Measurements from ENCODE around the gene FBLN7.

The FBLN7 gene

DNA sequence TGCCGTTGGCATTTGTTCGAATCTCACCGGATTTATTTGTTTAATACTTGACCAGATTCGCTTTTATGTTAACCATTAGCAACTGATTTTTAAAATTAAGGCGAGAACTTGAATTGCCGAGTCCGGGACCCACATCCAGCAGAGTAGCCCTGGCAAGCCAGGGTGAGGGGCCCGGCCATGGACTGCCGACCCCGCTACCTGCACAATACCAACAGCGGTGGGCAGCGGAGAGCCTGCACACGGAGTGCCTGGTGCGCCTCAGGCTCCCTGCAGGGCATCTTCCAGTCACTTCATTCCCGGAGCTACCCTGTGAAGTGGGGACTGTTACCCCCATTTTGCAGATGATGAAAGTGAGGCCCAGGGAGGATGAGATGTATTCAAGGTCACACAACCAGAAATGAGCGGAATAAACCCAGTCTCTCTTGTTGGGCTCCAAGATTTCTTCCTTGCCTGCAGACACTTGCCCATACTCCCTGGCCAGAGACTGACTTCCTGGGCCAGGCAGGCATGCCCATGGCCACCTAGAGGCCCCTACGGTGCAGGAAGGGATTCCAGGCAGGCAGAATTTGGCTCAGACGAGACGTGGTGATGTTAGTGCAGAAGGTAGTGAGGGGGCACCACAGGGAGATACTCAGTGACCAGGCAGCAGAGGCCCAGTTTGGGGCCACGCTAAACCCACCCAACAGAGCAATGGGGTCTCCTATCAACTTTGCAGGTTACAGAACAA lies 2.9 kb downstream of the FBLN7 start:
- DNase-seq, result no peak

GRCh38 chr2:112141626-112142007 lies 3.4 kb downstream of the FBLN7 start:
- no peak for DNase-seq

GRCh38 chr2:112142525-112143078 lies 4.4 kb downstream of the FBLN7 start:
- no peak for DNase-seq

DNA sequence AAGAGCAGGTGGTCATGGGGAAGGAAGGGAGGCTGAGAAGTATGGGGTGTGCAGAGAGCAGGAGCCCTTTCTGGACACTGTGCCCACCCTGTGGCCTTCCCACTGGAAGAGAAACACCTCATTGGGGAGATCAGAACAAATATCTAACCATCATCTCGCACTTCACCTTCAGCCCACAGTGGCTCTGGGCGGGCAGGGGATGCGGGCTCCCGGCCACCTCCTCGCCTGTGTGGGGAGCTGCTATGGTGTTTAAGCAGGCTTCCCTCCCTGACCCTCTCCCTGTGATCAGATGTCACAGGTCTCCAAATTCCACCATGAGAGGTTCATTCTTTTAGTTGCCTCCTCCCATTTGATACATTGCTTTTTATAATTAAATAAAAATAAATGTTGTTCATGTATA lies 5.0 kb downstream of the FBLN7 start:
- DNase-seq, result no peak

DNA sequence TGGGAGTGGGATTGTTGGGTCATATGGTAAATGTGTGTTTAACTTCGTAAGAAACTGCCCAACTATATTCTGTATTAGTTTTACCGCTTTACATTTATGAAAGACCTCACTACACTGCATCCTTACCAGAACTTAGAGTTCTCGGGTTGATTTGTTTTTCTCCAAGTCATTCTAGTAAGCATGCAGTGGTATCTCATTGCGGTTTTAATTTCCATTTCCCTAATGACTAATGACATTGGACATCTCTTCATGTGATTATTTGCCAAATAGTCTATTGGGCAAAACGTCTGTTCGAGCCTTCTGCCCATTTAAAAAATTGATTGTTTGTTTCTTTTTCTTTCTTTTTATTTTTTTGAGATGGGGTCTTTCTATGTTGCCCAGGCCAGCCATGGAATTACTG lies 6.8 kb downstream of the FBLN7 start:
- no peak for DNase-seq

GRCh38 chr2:112147382-112148168 lies 9.4 kb downstream of the FBLN7 start:
- DNase-seq, result no peak

DNA sequence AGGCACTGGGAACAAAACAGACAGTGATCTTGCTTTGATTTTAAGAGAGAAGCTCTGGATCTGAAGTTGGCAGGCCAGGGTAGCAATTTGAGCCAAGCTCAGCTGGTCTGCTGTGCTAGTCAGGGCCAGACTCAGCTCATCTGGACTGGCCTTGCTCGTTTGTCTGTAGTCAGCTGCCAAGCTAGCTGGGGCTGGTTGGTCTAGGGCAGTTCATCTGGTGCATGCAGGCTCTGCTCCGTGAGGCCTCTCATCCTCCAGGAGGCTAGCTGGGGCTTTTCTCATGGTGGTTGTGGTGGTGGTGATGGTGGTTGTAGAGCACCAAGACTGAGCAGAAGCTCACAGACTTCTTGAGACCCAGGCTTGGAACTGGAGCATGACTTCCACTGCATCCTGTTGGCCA lies 10.3 kb downstream of the FBLN7 start:
- DNase-seq, result no peak

DNA sequence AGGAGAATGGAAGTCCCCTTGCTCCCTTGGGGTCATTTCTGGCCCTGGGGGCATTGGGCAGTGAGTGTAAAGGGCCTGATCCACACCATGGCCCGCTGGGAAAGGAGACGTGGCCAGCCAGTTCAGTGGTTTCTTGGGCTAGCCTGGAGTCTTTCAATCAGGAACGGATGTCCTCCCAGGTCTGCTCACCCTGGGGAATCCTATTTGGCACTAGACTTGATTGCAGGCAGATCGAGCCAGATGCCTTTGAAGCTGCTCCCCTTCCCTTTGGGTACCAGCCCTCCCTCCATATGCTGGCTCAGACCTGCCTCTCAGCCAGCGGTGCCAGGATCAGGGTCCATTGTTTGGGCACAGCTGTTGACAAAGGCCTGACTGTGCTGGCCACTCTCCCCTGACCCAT lies 11.0 kb downstream of the FBLN7 start:
- no peak for DNase-seq

- DNase-seq, result no peak
These were observed 11.8 kb downstream of the FBLN7 start for GRCh38 chr2:112149866-112150435.

DNA sequence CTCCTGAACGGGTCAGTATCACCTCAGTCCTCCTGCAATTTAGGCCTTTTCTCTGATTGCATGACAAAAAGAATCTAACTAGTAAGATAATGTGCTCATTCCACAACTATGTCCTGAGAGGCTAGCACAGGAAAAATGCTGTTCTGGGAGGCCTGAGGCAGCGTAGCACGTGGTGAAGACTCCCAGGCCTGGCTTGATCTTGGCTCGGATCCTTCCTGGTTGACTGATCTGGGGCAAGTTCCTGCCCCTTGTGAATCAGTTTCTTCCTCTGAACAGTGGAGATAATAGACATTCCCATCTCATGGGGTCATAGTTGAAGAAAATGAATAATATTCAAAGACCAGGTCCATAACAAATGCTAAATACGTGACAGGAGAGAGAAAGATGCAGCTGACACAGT lies 12.3 kb downstream of the FBLN7 start:
- peak; percentile 19 for DNase-seq

GRCh38 chr2:112150851-112151250 lies 12.7 kb downstream of the FBLN7 start:
- no peak for DNase-seq

DNA sequence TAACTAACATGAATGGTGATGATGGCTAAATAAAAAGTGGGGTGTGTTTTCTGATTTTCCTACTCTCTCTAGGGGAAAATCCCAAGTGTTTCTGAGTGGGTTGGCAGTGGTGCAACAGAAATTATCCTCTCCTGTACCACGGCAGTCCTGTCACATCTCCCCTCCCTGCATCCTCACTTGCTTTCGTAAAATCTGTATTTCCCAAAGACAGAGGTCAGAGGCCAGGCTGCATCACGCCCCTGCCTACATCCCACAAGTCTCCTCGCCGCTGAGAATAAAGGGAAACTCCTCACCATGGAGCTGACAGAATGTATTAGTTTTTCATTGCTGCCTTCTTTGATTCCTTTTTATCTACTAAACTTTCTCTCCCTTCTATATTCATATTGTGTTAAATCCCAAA lies 13.1 kb downstream of the FBLN7 start:
- DNase-seq, result no peak

DNA sequence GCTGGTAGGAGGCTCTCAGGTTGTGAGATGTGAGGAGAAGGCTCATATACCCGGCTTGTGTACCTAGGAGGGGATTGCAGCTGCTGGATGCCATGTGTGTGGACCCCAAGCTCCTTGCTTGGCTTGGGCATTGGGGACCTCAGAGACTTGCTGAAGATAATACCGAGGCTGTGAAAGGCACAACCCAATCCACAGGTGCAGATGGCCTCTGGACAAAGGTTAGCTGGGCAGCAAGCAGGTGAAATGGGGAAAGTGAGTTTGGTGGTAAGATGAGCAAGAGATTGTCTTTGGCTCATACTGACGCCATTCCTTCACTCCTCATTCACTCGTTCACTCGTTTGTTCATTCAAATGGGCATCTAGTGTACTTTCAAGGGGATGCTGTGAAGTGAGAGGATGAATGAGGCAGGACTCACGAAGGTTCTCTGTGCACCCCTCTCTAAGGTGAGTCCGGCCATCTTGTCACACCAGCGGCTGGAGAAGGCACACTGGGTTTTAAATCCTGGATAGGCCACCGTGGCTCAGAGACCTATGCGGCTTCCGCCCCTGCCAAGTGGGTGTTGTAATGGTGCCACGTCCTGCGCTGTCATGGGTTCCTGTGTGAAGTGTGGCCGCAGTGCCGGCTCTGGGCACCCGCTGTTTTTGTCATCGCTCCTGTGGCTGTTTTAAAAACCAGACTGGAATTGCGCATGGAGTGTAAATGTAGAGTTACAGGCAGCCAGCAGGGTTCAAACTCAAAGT lies 13.7 kb downstream of the FBLN7 start:
- no peak for DNase-seq

GRCh38 chr2:112152476-112153178 lies 14.4 kb downstream of the FBLN7 start:
- no peak for DNase-seq

DNA sequence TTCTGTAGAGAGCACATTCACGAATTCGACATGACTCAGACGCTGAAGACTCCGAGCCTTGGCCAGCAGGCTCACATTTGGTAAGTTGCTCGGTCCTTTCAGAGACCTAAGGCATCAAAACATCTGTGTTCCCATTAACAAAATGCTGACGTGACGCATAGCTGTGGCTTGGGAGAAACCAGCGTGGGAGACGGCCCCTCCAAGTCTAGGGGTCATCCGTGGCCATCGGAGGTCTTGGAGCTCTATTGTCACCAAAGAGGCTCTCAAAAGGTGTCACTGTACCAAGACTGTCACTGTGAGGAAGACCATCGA lies 14.9 kb downstream of the FBLN7 start:
- no peak for DNase-seq

DNA sequence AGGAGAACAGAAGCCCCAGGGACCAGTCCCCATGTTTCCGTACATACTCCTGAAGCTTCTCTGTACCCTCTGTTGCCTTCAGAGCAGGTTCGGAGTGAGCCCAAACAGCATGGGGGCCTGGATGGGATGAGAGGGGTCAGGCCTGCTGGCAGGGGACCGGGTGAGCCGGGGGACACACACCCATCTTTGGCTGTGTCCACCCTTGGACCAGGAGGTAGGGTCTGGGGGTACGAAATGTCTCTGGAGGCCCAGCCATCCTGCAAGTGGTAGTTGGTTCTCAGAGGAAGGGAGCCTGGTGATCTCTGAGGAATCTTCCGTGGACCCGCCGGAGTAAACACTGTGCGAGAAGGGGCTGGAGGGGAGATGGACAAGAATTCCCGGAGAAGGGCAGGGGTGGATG lies 15.3 kb downstream of the FBLN7 start:
- DNase-seq, result no peak

- DNase-seq, result no peak
These were observed 16.3 kb downstream of the FBLN7 start for GRCh38 chr2:112154246-112155117.

- DNase-seq, result no peak
These were observed 17.4 kb downstream of the FBLN7 start for GRCh38 chr2:112155331-112156151.

GRCh38 chr2:112156152-112156986 lies 18.2 kb downstream of the FBLN7 start:
- no peak for DNase-seq

DNA sequence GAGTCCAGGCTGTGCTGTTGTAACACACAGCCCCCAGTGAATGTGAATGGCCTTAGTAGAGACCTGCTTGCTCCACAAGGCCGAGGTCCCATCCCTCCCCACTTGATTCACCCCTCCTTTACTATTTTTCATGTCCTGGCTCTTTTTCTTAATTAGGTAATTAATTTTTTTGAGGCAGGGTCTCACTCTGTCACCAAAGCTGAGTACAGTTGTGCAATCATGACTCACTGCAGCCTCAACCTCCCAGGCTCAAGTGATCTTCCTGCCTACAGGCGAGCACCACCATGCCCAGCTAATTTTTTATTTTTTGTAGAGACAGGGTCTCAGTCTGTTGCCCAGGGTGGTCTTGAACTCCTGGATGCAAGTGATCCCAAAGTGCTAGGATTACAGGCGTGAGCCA lies 19.3 kb downstream of the FBLN7 start:
- no peak for DNase-seq

Measured in eye (tissue), 1 donor.